ENCODE data around the gene SMPD3. TPM values are rescaled to one million over a fixed set of nuclear protein-coding genes. Genes with fewer than 3 reads are reported as not detected.

SMPD3 gene
- total and polyA plus RNA-seq, 2 donors (not counting 3 experiments of a cell fraction or from before 2014, with no cell fraction given) = not detected

GRCh38 chr16:68450741-68451255 is 2.5 kb upstream of the SMPD3 start:
- no peak overlapping the region for H2AFZ ChIP-seq (ENCODE audit: low read depth, low read length)
- ChIA-PET CTCF (no interaction called here), POLR2A (no interaction called here)
- H3K79me2 ChIP-seq (ENCODE audit: control insufficient read depth, insufficient read depth, low read length) = no peaks in the 10 kb centered on the region
- BruUV-seq (replicated peaks) = no TSS peak
- DNase-seq (ENCODE audit: low read depth, low spot score) = no peak
- H3K9ac ChIP-seq (replicated peaks; ENCODE audit: extremely low read depth, insufficient read depth, low read length) = no peak overlapping the region
- dilution Hi-C loops (cut with MboI; ENCODE audit: extremely low pct_ligation_motif_present, low sequenced_read_pairs) (no loop called here), intact Hi-C loops (cut with micrococcal nuclease) (no loop called here)
- TF ChIP-seq GATA2 (IDR thresholded peaks at IDR 0.05; ENCODE audit: insufficient read depth, insufficient read length, low read depth, low read length) (no peak), FOS (IDR thresholded peaks at IDR 0.05; ENCODE audit: borderline replicate concordance, insufficient read depth, low read length) (no peak), EZH2 (IDR thresholded peaks at IDR 0.05; ENCODE audit: borderline replicate concordance, low read depth, low read length, severe bottlenecking) (no peak), POLR2A (IDR thresholded peaks at IDR 0.05; ENCODE audit: low read depth, low read length) (no peak), POLR2AphosphoS5 (IDR thresholded peaks at IDR 0.05; ENCODE audit: insufficient read depth, low read depth, low read length) (no peak), JUN (IDR thresholded peaks at IDR 0.05; ENCODE audit: borderline replicate concordance, insufficient read depth, insufficient read length, low read depth) (no peak), CTCF (IDR thresholded peaks at IDR 0.05; ENCODE audit: extremely low read depth in 1 of 2, insufficient read depth in 1 of 2, low read depth in 1 of 2, low read length in 2 of 2) (no peak), MYC (IDR thresholded peaks at IDR 0.05; ENCODE audit: low read depth, low read length) (no peak)
- TF ChIP-seq, protein P1, sequence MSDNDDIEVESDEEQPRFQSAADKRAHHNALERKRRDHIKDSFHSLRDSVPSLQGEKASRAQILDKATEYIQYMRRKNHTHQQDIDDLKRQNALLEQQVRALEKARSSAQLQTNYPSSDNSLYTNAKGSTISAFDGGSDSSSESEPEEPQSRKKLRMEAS (IDR thresholded peaks at IDR 0.05; ENCODE audit: insufficient read depth, insufficient read length) = no peak
- H4K20me1 ChIP-seq (replicated peaks; ENCODE audit: control insufficient read depth, extremely low read depth, insufficient read depth, low read length) = no peaks in the 10 kb centered on the region
- H3K4me1 ChIP-seq (ENCODE audit: control insufficient read depth, extremely low read depth, insufficient read depth, low read length) = no peaks in the 10 kb centered on the region
- no peak overlapping the region for H3K4me2 ChIP-seq (ENCODE audit: insufficient read depth, low read length)
- H3K9me1 ChIP-seq (replicated peaks; ENCODE audit: control insufficient read depth, extremely low read depth, insufficient read depth, low read length) = no peaks in the 10 kb centered on the region
- FAIRE-seq = no peak
- H3K36me3 ChIP-seq (ENCODE audit: control insufficient read depth in 2 of 2, extremely low read depth in 1 of 2, insufficient read depth in 2 of 2, low read length in 2 of 2) = no peaks in the 10 kb centered on the region
- no peak overlapping the region for H3K27ac ChIP-seq (ENCODE audit: insufficient read depth, low read depth, low read length)
- H3K27me3 ChIP-seq (ENCODE audit: control insufficient read depth in 2 of 2, insufficient read depth in 2 of 2, low read length in 2 of 2) = peaks cover 6 to 7% of the 10 kb centered on the region in 2 experiments
- H3K4me3 ChIP-seq (replicated peaks in 1 of 3; ENCODE audit: insufficient read depth in 1 of 3, low read depth in 1 of 3, low read length in 3 of 3) = no peak overlapping the region
- no peaks in the 10 kb centered on the region for H3K9me3 ChIP-seq (replicated peaks; ENCODE audit: control insufficient read depth, insufficient read depth, low read length)

Data from endothelial cell of umbilical vein (primary cell).